ENCODE results near the gene CERKL.

Gene CERKL

GRCh38 chr2:181682795-181683517 lies 26.1 kb upstream of the CERKL start:
- no peak for TF ChIP-seq CSDC2 (CRISPR knock-in tag; IDR thresholded peaks at IDR 0.05)
- TF ChIP-seq ZNF565 (CRISPR knock-in tag; conservative IDR thresholded peaks at IDR 0.05; ENCODE audit: low read depth): no peak
- no peak for TF ChIP-seq GLIS3 (CRISPR knock-in tag; IDR thresholded peaks at IDR 0.05)
- TF ChIP-seq, protein P1, sequence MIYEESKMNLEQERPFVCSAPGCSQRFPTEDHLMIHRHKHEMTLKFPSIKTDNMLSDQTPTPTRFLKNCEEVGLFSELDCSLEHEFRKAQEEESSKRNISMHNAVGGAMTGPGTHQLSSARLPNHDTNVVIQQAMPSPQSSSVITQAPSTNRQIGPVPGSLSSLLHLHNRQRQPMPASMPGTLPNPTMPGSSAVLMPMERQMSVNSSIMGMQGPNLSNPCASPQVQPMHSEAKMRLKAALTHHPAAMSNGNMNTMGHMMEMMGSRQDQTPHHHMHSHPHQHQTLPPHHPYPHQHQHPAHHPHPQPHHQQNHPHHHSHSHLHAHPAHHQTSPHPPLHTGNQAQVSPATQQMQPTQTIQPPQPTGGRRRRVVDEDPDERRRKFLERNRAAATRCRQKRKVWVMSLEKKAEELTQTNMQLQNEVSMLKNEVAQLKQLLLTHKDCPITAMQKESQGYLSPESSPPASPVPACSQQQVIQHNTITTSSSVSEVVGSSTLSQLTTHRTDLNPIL (CRISPR knock-in tag; IDR thresholded peaks at IDR 0.05; ENCODE audit: low read depth): no peak
- no peak for TF ChIP-seq PPARA (CRISPR knock-in tag; IDR thresholded peaks at IDR 0.05; ENCODE audit: borderline replicate concordance)
- no peak for TF ChIP-seq ZNF8 (CRISPR knock-in tag; IDR thresholded peaks at IDR 0.05)
- no peak for TF ChIP-seq ZFP3 (CRISPR knock-in tag; IDR thresholded peaks at IDR 0.05)
- no peak for TF ChIP-seq ZFP30 (CRISPR knock-in tag; IDR thresholded peaks at IDR 0.05)

GRCh38 chr2:181682026-181682789 lies 25.3 kb upstream of the CERKL start:
- ATAC-seq: no peak
- TF ChIP-seq CSDC2 (CRISPR knock-in tag; IDR thresholded peaks at IDR 0.05) (no peak), RARB (CRISPR knock-in tag; IDR thresholded peaks at IDR 0.05) (no peak), TOX (CRISPR knock-in tag; IDR thresholded peaks at IDR 0.05; ENCODE audit: borderline replicate concordance) (no peak), BACH2 (CRISPR knock-in tag; IDR thresholded peaks at IDR 0.05; ENCODE audit: borderline replicate concordance) (no peak), ZNF70 (CRISPR knock-in tag; IDR thresholded peaks at IDR 0.05) (no peak), ESRRG (CRISPR knock-in tag; IDR thresholded peaks at IDR 0.05) (no peak), GLIS3 (CRISPR knock-in tag; IDR thresholded peaks at IDR 0.05) (no peak), ZFP30 (CRISPR knock-in tag; IDR thresholded peaks at IDR 0.05) (no peak), ZNF8 (CRISPR knock-in tag; IDR thresholded peaks at IDR 0.05) (no peak), SNAI2 (CRISPR knock-in tag; IDR thresholded peaks at IDR 0.05) (no peak)
- TF ChIP-seq, protein P2, sequence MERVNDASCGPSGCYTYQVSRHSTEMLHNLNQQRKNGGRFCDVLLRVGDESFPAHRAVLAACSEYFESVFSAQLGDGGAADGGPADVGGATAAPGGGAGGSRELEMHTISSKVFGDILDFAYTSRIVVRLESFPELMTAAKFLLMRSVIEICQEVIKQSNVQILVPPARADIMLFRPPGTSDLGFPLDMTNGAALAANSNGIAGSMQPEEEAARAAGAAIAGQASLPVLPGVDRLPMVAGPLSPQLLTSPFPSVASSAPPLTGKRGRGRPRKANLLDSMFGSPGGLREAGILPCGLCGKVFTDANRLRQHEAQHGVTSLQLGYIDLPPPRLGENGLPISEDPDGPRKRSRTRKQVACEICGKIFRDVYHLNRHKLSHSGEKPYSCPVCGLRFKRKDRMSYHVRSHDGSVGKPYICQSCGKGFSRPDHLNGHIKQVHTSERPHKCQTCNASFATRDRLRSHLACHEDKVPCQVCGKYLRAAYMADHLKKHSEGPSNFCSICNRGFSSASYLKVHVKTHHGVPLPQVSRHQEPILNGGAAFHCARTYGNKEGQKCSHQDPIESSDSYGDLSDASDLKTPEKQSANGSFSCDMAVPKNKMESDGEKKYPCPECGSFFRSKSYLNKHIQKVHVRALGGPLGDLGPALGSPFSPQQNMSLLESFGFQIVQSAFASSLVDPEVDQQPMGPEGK (CRISPR knock-in tag; IDR thresholded peaks at IDR 0.05; ENCODE audit: borderline replicate concordance): no peak
- TF ChIP-seq, protein P1 (CRISPR knock-in tag; IDR thresholded peaks at IDR 0.05; ENCODE audit: low read depth): no peak

More at GRCh38 chr2:181682795-181683517, 26.1 kb upstream of the CERKL start:
- ATAC-seq: no peak

DNA sequence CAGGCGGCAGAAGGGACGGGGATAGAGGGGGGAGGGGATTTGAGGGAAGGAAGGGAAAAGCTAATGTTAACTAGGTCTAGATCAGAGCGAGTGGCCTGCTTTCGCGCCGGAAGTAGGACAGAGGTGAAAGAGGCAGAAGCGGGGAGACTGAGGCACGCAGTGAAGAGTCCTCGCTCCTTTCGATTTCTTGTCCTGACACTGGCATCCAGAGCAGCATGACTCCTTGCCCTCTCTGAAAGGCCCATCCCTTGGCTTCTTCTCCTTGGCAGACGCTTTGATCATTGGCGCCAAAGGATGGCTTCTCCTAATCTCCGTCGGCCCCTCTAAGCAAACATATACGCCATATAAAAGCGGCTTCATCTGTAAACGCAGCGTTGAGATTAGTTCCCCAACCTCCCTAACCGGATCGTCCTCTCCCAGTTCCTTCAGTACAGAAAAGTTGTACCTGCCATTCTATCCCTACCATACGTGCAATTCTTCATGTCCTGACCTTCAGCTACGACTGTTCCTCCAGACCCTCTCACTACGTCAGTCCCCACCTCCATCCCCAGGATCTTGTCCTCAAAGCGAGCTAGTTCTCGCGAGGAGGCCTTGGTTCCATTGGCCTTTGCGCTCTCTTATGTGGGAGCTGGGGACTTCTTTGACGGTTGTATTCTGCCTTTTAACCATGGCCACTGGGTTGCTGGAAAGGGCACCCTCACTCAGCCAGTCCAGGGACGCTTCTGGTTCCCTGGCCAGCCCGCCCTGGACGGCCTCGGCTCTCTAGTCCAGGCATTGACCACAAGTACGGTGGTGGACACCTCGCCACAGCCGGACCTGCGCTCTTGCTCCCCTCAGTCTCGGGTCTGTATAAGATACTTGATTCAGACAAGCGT lies 24.3 kb upstream of the CERKL start:
- no peak for ATAC-seq
- no peak for TF ChIP-seq TSHZ2 (CRISPR knock-in tag; IDR thresholded peaks at IDR 0.05)
- TF ChIP-seq ZFP30 (CRISPR knock-in tag; IDR thresholded peaks at IDR 0.05): no peak
- TF ChIP-seq RARB (CRISPR knock-in tag; IDR thresholded peaks at IDR 0.05): no peak
- no peak for TF ChIP-seq ZFP3 (CRISPR knock-in tag; IDR thresholded peaks at IDR 0.05)
- no peak for TF ChIP-seq ZC3H10 (CRISPR knock-in tag; IDR thresholded peaks at IDR 0.05)

Data from SK-N-SH treated with all-trans-retinoic acid at 6 μM for 48 hours (cell line).